ENCODE data around the gene GMEB2. TPM values are rescaled to one million over a fixed set of nuclear protein-coding genes. Genes with fewer than 3 reads are reported as not detected.
A peak's percentile ranks its signal among the peaks of the same experiment; 100 is the strongest.
"Not testable (repeated sequence)": the region's sequence is repeated elsewhere in the genome, so short reads cannot be mapped to it uniquely, and the experiment has no call there.

The GMEB2 gene
- polyA plus RNA-seq, 3 donors: 7.5 to 9.8 (median 8.9) TPM

- peak; percentile 89 to 91 (median 90) for DNase-seq (ENCODE audit: low read depth in 3 of 3, low spot score in 2 of 3)
Measured at GRCh38 chr20:63657937-63658748, 31.2 kb upstream of the GMEB2 start, which contains the start of gene RTEL1. Gene RTEL1, plus strand, starts transcription at chr20:63658312. Its CDS starts 1,091 bp downstream, at chr20:63659403.

DNA sequence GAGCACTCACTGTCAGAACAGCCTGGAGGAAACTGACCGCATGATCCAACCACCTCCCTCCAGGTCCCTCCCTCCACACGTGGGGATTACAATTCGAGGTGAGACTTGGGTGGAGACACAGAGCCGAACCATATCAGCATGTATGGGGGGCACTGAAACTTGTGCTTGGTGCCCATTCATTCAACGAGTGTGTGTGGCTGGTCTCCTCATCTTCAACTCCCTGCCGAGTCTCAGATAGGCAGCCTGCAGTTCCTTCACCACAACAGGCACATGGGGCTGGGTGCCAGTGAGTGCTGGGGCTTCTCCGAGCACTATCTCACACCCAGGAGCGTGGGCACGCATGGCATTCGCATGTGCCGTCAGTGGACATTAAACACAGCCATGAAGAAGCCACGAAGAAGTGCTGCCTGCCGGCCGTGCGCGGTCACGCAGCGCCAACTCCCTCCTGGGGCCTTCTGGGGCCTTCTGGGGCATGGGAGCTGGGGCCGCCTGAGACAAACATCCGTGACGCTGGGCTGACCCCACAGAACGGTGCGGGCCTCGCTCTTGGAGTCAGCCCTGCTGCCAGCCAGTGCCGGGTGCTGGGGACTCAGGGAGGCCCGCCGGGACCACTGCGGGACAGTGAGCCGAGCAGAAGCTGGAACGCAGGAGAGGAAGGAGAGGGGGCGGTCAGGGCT, 30.5 kb upstream of the GMEB2 start:
- DNase-seq (ENCODE audit: low read depth in 3 of 3, low spot score in 2 of 3): no peak

DNA sequence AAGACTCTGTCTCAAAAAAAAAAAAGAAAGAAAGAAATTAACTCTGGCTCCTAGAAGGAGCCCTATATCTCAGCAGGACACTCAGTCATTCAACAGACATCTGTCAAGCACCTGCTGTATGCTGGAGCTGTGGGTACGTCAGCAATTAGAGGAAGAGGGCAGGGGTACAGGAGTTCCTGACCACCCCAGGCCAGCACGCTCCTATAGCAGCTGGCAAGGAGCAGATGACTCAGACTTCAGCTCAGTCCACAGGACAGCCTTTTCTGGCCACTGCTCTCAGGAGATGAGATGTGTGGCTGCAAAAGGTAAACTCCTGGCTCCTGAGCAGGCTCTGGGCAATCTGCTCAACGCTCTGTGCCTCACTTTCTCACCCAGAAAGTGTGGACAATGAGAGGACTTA, 29.6 kb upstream of the GMEB2 start:
- DNase-seq (ENCODE audit: low read depth in 3 of 3, low spot score in 2 of 3): no peak

DNA sequence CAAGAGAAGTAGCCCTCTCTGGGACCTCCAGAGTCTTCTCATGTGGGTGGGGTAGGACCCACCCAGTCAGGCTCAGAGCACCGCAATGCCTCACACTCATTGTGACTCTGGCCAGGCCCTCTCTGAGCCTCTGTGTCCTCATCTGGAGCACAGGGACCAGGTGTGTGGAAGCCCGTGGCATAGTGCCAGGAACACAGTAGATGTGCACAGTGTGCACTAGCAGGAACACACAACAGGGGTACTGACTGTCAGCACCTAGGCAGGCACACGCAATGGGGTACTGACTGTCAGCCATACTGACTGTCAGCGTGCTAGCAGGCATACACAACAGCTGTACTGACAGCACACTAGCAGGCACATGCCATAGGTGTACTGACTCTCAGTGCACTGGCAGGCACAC, 28.3 kb upstream of the GMEB2 start:
- DNase-seq (ENCODE audit: low read depth in 3 of 3, low spot score in 2 of 3): no peak

GRCh38 chr20:63653974-63654668, 27.2 kb upstream of the GMEB2 start:
- DNase-seq (ENCODE audit: low read depth in 3 of 3, low spot score in 2 of 3): no peak

- peak; percentile 60 to 86 (median 78) for DNase-seq (ENCODE audit: low read depth in 3 of 3, low spot score in 2 of 3)
Measured at GRCh38 chr20:63653041-63653973, 26.4 kb upstream of the GMEB2 start, which contains the start of gene STMN3. Gene STMN3, minus strand, starts transcription at chr20:63653424. Its CDS starts 79 bp downstream, at chr20:63653345.

DNA sequence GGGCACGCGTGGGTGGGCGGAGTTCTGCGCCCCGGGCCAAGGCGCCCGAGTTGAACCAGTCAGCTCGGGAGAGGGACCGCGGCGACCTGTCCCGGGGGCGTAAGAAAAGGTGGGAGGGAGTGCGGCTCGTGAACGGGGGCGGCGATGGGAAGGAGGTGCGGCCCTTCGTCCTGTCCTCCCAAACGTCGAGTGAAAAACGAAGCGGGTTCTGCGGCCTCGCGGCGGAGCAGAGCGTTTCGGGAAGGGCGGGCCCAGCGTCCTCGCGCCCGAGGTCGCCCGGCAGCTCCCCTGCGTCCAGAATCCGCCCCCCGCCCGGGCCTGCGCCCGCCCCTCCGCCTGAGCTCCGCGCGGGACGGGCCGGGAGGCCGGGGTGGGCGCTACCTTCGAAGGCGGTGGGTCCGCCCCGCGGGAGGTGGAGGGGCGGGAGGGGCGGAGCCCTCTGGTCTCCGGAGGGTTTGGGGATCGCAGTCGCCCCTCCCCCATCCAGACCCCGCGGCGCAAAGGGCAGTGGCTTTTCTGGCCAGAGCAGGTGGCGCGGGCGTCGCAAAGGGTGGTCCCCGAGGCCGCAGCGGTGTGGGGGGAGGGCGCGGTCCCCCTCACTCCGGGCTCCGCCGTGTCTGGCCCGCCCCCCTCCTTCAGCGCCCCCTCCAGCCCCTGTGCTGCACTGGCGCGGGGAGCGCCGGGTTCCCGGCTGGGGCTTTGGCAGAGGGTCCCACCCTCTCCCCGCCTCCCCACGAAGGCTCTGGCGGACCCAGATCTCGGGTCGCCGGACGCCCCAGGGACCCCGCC, 25.5 kb upstream of the GMEB2 start:
- no peak for DNase-seq (ENCODE audit: low read depth in 3 of 3, low spot score in 2 of 3)

DNA sequence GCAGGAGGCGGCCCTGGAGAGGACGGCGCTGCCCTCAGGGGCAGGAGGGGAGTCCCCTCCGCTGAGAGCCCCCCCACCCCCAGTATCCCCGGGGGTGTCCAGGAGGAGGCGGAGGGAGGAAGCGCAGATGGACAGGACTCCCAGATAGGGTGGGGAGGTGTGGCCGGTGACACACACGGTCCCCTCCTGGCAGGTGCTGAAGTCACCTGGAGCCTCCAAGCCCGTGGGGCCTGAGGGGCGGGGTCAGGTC, 25.0 kb upstream of the GMEB2 start:
- DNase-seq (ENCODE audit: low read depth in 3 of 3, low spot score in 2 of 3): no peak

- not testable (repeated sequence) for DNase-seq (ENCODE audit: low read depth in 3 of 3, low spot score in 2 of 3)
Measured at GRCh38 chr20:63650486-63650885, 23.6 kb upstream of the GMEB2 start.

GRCh38 chr20:63648895-63649589, 22.1 kb upstream of the GMEB2 start:
- no peak for DNase-seq (ENCODE audit: low read depth in 3 of 3, low spot score in 2 of 3)

GRCh38 chr20:63648190-63648589, 21.3 kb upstream of the GMEB2 start:
- no peak for DNase-seq (ENCODE audit: low read depth in 3 of 3, low spot score in 2 of 3)

DNA sequence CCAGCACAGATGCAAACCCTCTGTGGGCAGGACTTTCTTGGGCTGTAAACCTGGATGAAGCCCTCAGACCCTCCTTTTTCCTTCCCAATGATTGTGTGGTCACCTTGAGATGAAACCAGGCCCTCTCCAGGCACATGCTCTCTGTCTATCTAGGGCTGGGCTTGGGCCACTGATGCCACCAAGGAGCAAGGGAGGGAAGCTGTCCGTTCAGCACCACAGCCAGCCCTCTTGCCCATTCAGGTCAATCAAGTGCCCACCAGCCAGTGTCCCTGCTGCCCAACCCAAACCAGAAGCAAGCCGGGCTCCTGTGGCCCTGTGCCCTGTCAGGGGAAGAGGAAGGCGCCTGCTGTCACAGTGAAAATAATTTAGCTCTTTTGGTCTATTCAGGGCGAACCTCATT, 18.3 kb upstream of the GMEB2 start:
- DNase-seq (ENCODE audit: low read depth in 3 of 3, low spot score in 2 of 3): no peak

DNA sequence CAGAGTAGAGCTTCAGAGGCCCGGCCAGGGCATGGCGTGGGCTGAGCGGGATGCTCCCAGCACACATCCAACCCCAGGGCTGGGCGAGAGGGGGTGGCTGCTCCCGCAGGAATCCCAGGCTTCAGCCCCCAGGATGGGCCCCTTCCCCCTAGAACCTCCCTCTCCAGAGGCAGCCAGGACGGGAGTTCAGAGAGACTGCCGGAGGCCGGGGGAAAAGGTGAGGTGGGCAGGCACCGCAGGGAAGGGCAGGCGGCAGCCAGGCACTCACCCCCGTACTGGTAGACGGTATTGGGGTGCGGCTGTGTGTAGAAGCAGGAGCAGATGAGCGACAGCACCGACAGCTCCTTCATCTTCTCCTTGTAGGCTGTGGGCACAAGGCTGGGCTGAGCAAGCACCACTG, 17.0 kb upstream of the GMEB2 start:
- DNase-seq (ENCODE audit: low read depth in 3 of 3, low spot score in 2 of 3): no peak

GRCh38 chr20:63643499-63643898, 16.6 kb upstream of the GMEB2 start:
- DNase-seq (ENCODE audit: low read depth in 3 of 3, low spot score in 2 of 3): no peak

DNA sequence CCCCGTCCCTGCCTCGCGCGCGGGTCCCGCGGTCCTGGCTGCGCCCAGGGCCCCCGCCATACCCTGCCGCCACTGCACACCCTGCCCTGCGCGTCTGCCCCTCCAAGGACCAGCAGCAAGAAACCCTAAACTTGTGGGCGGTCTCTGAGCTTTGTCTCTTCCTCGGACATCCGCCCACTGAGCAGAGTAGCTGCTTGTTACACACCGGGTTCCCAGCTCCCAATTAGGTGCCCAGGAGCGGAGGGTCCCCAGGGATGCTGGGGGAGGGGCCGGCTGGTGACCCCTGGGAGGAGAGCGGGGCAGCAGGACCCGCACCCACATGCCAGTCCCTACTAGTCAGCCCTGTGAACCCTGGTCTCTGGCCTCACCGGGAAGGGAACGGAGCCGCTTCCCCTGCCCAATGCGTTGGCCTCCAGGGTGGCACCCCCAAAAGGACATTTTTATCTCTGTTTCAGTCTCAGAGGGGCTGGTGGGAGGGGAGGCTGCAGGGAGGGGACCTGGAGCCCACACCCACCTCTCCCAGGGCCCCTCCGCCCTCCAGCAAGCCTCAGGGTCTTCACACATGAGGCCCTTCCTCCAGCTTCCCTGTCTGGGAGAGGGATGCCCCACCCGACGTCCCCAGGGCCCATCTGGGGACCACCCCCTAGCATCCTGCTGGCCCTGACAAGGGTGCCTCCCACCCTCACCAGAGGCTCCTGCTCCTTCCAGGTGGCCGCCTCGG, 15.8 kb upstream of the GMEB2 start:
- no peak for DNase-seq (ENCODE audit: low read depth in 3 of 3, low spot score in 2 of 3)

DNA sequence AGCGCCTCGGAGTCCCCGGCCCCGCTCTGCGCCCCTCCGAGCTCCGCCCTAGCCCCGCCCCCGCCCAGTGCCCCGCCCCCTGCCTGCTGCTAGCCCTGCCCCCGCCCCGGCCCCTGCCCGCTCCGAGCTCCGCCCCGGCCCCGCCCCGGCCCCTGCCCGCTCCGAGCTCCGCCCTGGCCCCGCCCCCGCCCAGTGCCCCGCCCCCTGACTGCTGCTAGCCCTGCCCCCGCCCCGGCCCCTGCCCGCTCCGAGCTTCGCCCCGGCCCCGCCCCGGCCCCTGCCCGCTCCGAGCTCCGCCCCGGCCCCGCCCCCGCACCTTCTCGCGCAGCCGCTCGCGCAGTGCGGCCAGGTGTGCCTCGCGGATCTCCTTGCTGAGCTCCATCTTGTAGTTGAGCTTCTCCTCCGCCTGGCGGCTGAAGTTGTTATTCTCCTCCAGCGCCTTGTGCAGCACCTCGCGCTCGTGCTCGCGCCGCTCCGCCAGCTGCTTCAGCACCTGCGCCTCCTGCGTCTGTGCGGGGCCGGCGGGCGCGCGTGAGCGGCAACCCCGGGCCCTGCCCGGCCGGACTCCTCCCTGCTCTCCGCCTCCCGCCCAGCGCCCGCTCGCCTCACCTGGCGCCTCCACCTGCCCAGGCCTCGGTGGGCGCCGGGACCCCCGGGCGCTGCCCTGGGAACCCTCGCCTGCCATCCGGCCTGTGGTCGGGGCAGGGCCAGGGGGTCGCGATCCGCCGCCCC, 15.1 kb upstream of the GMEB2 start:
- no peak for DNase-seq (ENCODE audit: low read depth in 3 of 3, low spot score in 2 of 3)

DNA sequence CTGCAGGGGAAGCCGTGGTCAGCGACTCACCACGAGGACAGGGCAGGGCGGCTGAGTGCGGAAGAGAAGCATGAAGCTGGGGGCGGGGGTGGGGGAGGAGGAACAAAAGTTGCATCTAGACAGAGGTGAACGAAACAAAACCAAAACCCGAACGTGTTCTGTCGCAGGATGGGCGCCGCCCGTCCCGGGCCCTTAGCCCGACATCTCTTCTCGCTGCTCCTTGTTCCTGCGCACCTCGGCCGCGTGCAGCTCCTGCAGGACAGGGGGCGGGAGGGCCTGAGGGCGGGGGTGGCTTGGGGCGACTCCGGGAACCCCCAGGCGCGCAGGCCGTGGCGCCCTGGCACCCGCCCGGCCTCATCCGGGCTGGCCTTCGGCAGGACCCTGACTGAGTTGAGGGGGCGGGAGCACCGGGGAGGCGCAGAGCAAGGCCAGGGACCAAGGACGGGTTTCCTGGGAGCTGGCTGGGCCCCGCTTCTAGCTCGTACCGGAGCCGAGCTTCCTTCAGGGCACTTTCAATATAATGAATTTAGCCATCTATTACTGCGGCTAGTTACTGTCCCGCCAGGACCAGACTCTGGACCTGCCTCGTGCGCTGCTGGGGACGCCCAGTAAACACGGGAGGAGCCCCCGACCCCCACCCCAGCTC, 14.4 kb upstream of the GMEB2 start:
- no peak for DNase-seq (ENCODE audit: low read depth in 3 of 3, low spot score in 2 of 3)
